Trophoblast cell (in vitro differentiated cells and primary cell): ENCODE results near the gene PLA2G7.

ENCODE experiments used
- DNase-seq, 2 donors: peaks; one replicate each; pipeline ENCODE4 v3.0.0-alpha.2; 2016
- H2AFZ ChIP-seq: 2 replicates; pipeline ENCODE4 v1.6.1; 2013; ENCODE audit warnings: low read length, moderate library complexity, mild to moderate bottlenecking; ENCODE audit not compliant: insufficient read depth, poor library complexity
- H2AK5ac ChIP-seq: 2 replicates; pipeline ENCODE4 v1.6.1; 2013; ENCODE audit warnings: mild to moderate bottlenecking, low read length
- H2BK120ac ChIP-seq: 2 replicates; pipeline ENCODE4 v1.6.1; 2013; ENCODE audit warnings: low read length, mild to moderate bottlenecking, moderate library complexity; ENCODE audit not compliant: insufficient read depth, poor library complexity
- H2BK12ac ChIP-seq: 2 replicates; pipeline ENCODE4 v1.6.1; 2013; ENCODE audit warnings: mild to moderate bottlenecking, low read length, moderate library complexity
- H2BK5ac ChIP-seq: 2 replicates; pipeline ENCODE4 v1.6.1; 2013; ENCODE audit warnings: low read length, low read depth, moderate library complexity, mild to moderate bottlenecking; ENCODE audit not compliant: poor library complexity
- H3K14ac ChIP-seq: 2 replicates; pipeline ENCODE4 v1.6.1; 2013; ENCODE audit warnings: mild to moderate bottlenecking, low read length
- H3K18ac ChIP-seq: 2 replicates; pipeline ENCODE4 v1.6.1; 2013; ENCODE audit warnings: mild to moderate bottlenecking, low read length
- H3K23ac ChIP-seq: 2 replicates; pipeline ENCODE4 v1.6.1; 2013; ENCODE audit warnings: low read length
- H3K27ac ChIP-seq: 2 replicates; pipeline ENCODE4 v1.5.1; 2013; ENCODE audit warnings: low read depth, mild to moderate bottlenecking, inconsistent platforms, low read length, moderate library complexity
- H3K27me3 ChIP-seq: 2 replicates; pipeline ENCODE4 v1.6.1; 2013; ENCODE audit warnings: inconsistent platforms, mild to moderate bottlenecking, low read length, moderate library complexity; ENCODE audit not compliant: insufficient read depth
- H3K36me3 ChIP-seq, 2 experiments: 1 replicate in 1 of 2; 2 replicates in 1 of 2; pipeline ENCODE4 v1.6.1; 2013; ENCODE audit warnings: low read length in 2 of 2, mild to moderate bottlenecking in 2 of 2, moderate library complexity in 1 of 2; ENCODE audit not compliant: insufficient read depth in 2 of 2, control insufficient read depth in 1 of 2
- H3K4ac ChIP-seq: 2 replicates; pipeline ENCODE4 v1.6.1; 2013; ENCODE audit warnings: low read depth, mild to moderate bottlenecking, low read length, moderate library complexity
- H3K4me1 ChIP-seq, 2 experiments: 1 replicate in 1 of 2; 2 replicates in 1 of 2; pipeline ENCODE4 v1.6.1; 2013; ENCODE audit warnings: low read length in 2 of 2, mild to moderate bottlenecking in 2 of 2, moderate library complexity in 1 of 2; ENCODE audit not compliant: insufficient read depth in 2 of 2, control insufficient read depth in 1 of 2
- H3K4me2 ChIP-seq: 2 replicates; pipeline ENCODE4 v1.6.1; 2013; ENCODE audit warnings: inconsistent platforms, mild to moderate bottlenecking, low read length, moderate library complexity
- H3K4me3 ChIP-seq: 2 replicates; pipeline ENCODE4 v1.5.1; 2013; ENCODE audit warnings: mild to moderate bottlenecking, low read depth, low read length, inconsistent platforms
- H3K79me1 ChIP-seq: one replicate; pipeline ENCODE4 v1.6.1; 2013; ENCODE audit warnings: low read length
- H3K79me2 ChIP-seq: 2 replicates; pipeline ENCODE4 v1.6.1; 2013; ENCODE audit warnings: low read length, mild to moderate bottlenecking; ENCODE audit not compliant: control insufficient read depth, insufficient read depth, poor library complexity
- H3K9ac ChIP-seq: 2 replicates; pipeline ENCODE4 v1.6.1; 2013; ENCODE audit warnings: mild to moderate bottlenecking, low read length
- H3K9me3 ChIP-seq: 2 replicates; pipeline ENCODE4 v1.6.1; 2013; ENCODE audit warnings: low read depth, mild to moderate bottlenecking, control low read depth, inconsistent platforms, low read length; ENCODE audit not compliant: insufficient read depth
- H4K12ac ChIP-seq: 2 replicates; pipeline ENCODE4 v1.6.1; 2013; ENCODE audit warnings: low read depth, mild to moderate bottlenecking, low read length, moderate library complexity
- H4K8ac ChIP-seq: 2 replicates; pipeline ENCODE4 v1.6.1; 2013; ENCODE audit warnings: low read depth, mild to moderate bottlenecking, low read length, moderate library complexity
- H4K91ac ChIP-seq: one replicate; pipeline ENCODE4 v1.6.1; 2013; ENCODE audit warnings: low read depth, mild to moderate bottlenecking, low read length, moderate library complexity
- WGBS: extraction: QIAGEN DNeasy Blood & Tissue Kit; methylation state at CpG from one replicate; pipeline ENCODE4 v1.1.7; 2013; ENCODE audit warnings: missing lambda C conversion rate; ENCODE audit not compliant: insufficient read length, insufficient coverage; ENCODE audit errors: extremely low coverage; 5-methylcytosine and 5-hydroxymethylcytosine counted together

The PLA2G7 gene

DNA sequence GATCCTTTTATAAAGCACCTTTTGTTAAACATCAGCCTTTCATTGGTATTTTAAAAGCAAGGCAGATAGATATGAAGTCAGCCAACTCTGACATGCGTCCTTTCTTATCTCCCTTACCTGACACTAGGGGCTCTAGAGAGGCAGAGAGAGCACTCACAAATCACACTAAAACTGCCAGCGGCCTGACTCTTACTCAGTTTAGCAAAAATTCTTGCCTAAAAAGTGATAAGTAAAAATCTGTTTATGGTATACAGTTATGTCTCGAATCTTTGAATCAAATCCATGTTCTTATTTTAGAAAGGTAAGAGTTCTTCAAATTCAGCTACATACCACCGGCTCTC is 57.9 kb downstream of the PLA2G7 start:
- no peaks in the 10 kb centered on the region for H3K36me3 ChIP-seq

DNA sequence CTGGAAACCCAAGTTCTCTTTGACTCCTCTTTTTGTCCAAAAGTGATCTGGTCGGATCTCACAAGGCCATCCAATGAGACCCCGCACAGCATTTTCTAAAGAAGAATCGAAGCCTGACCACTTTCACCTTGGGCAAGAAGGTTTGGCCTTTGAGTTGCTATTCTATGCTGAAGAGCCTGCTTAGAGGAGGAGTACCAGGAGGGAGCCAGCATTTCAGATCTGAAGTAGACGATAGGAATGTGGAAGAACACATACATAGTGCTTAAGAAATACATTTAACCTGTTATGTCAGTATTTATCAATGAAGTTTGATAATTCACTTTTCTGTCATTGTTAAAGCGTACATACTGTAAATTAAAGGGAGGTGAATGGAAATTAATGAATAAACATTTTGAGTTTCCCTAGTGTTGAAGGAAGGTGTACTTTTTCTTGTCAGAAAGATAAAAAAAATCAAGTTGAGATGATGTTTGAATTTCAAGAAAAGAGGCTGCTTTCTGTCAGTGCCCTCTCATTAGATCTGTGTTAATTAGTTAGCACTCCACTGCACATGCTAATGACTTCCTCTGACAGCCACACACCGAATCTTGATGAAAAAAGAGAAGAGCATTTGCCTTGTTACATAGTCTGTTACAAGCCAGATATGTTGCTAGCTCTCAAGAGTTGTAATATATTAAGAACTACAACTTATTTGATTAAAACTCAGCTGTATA is 58.4 kb downstream of the PLA2G7 start:
- Histone ChIP-seq H2AK5ac (no peak overlapping the region), H3K4ac (no peak overlapping the region), H3K18ac (no peak overlapping the region), H3K4me2 (no peak overlapping the region), H3K79me2 (no peaks in the 10 kb centered on the region), H2BK120ac (no peak overlapping the region), H4K8ac (no peak overlapping the region), H2BK12ac (no peak overlapping the region), H3K9me3 (no peaks in the 10 kb centered on the region), H3K4me3 (no peak overlapping the region), H3K4me1 (no peaks in the 10 kb centered on the region), H2BK5ac (no peak overlapping the region), H3K27ac (no peak overlapping the region), H3K9ac (no peak overlapping the region), H4K91ac (no peak overlapping the region), H3K36me3 (no peaks in the 10 kb centered on the region), H3K27me3 (no peaks in the 10 kb centered on the region), H2AFZ (no peak overlapping the region), H3K23ac (no peak overlapping the region), H3K79me1 (no peaks in the 10 kb centered on the region), H3K14ac (no peak overlapping the region), H4K12ac (no peak overlapping the region)
- peak; percentile 46 to 72 for DNase-seq
- no CpG with 5 or more reads among the region's 6 CpGs for WGBS

More for the DNA sequence above, 57.9 kb downstream of the PLA2G7 start:
- Histone ChIP-seq H3K4me1 (no peaks in the 10 kb centered on the region), H3K4ac (no peak overlapping the region), H3K79me2 (no peaks in the 10 kb centered on the region), H3K9ac (no peak overlapping the region), H2AK5ac (no peak overlapping the region), H3K79me1 (no peaks in the 10 kb centered on the region), H3K9me3 (no peaks in the 10 kb centered on the region), H3K4me3 (no peak overlapping the region), H4K12ac (no peak overlapping the region), H3K27me3 (no peaks in the 10 kb centered on the region), H3K18ac (no peak overlapping the region), H4K8ac (no peak overlapping the region), H2AFZ (no peak overlapping the region), H3K14ac (no peak overlapping the region), H4K91ac (no peak overlapping the region), H2BK5ac (no peak overlapping the region), H3K23ac (no peak overlapping the region), H2BK120ac (no peak overlapping the region), H3K27ac (no peak overlapping the region), H2BK12ac (no peak overlapping the region), H3K4me2 (no peak overlapping the region)
- DNase-seq, result peak in 1 of 2 donors; percentile 50
- WGBS, result no CpG with 5 or more reads among the region's 4 CpGs

DNA sequence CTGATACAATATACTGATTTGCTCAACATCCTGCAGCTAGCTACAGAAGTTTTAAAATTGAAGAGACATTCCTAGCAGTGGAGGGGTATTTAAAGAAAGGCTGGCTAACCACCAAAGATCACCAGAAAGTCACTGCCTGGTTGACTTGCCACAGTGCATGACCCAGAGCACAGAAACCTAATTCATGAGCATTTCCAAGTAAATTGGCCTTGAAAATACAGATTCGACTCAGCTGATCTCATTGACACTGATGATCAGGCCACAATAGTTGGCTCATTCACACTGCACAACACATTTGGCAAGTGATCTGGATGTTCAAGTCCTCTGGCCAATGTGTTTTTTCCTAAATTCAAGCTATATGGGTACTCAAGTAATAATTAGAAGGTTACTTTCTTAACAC is 60.8 kb downstream of the PLA2G7 start:
- H4K91ac ChIP-seq, result no peak overlapping the region
- no CpG with 5 or more reads among the region's 1 CpG for WGBS

DNA sequence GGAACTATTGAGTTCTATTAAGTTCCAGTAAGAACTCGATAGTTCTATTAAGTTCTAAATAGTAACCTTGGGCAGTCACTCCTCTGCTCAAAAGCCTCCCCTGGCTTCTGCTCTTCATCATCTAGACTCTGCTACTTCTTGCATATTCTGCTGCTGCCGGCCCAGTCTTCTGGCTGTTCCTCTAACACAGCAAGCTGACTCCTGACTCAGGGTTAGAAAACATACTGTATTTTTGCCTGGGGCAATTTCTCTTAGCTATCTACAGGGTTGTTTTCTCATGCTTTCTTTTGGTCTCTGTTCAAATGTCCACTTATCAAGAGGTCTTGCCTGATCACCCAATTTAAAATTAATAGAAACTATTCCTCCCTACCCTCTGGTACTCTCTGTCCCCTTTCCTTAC is 67.8 kb downstream of the PLA2G7 start:
- H4K8ac ChIP-seq, result no peak overlapping the region
- no peak overlapping the region for H4K12ac ChIP-seq
- H3K4me2 ChIP-seq, result no peak overlapping the region
- peak in 1 of 2 donors; percentile 58 for DNase-seq
- no peak overlapping the region for H3K4me3 ChIP-seq
- no peak overlapping the region for H2BK5ac ChIP-seq
- no peak overlapping the region for H3K9ac ChIP-seq
- H3K9me3 ChIP-seq, result no peaks in the 10 kb centered on the region
- no peak overlapping the region for H2AK5ac ChIP-seq
- H3K36me3 ChIP-seq, result no peaks in the 10 kb centered on the region
- H2BK120ac ChIP-seq, result no peak overlapping the region
- H2AFZ ChIP-seq, result no peak overlapping the region
- no peak overlapping the region for H4K91ac ChIP-seq
- no peak overlapping the region for H3K18ac ChIP-seq
- H3K27me3 ChIP-seq, result no peaks in the 10 kb centered on the region
- no peak overlapping the region for H2BK12ac ChIP-seq
- H3K4me1 ChIP-seq, result no peaks in the 10 kb centered on the region
- H3K4ac ChIP-seq, result no peak overlapping the region
- H3K23ac ChIP-seq, result no peak overlapping the region
- no CpG with 5 or more reads among the region's 2 CpGs for WGBS
- H3K79me1 ChIP-seq, result no peaks in the 10 kb centered on the region
- no peaks in the 10 kb centered on the region for H3K79me2 ChIP-seq
- H3K14ac ChIP-seq, result no peak overlapping the region
- no peak overlapping the region for H3K27ac ChIP-seq

More for the DNA sequence above, 60.8 kb downstream of the PLA2G7 start:
- Histone ChIP-seq H4K12ac (no peak overlapping the region), H2BK120ac (no peak overlapping the region), H3K14ac (no peak overlapping the region), H3K79me1 (no peaks in the 10 kb centered on the region), H3K4ac (no peak overlapping the region), H3K4me2 (no peak overlapping the region), H2BK5ac (no peak overlapping the region), H2AFZ (no peak overlapping the region), H3K27me3 (no peaks in the 10 kb centered on the region), H2BK12ac (no peak overlapping the region), H3K18ac (no peak overlapping the region), H3K4me1 (no peaks in the 10 kb centered on the region), H4K8ac (no peak overlapping the region), H3K9ac (no peak overlapping the region), H3K79me2 (no peaks in the 10 kb centered on the region), H3K36me3 (no peaks in the 10 kb centered on the region), H3K27ac (no peak overlapping the region), H3K4me3 (no peak overlapping the region), H2AK5ac (no peak overlapping the region), H3K23ac (no peak overlapping the region), H3K9me3 (no peaks in the 10 kb centered on the region)
- no peak for DNase-seq
